K562 (cell line): ENCODE measurements around the gene FSCN2.

Experiments used
- ARID3A ChIP-seq: IDR thresholded peaks from 2 replicates; pipeline ENCODE4 v1.6.1; 2012; ENCODE audit warnings: low read depth, low read length, improper control_type of control experiment, borderline replicate concordance
- CTBP1 ChIP-seq: fragments of 450-650 bp; IDR thresholded peaks from 2 replicates; pipeline ENCODE4 v1.6.1; 2016; ENCODE audit warnings: borderline replicate concordance
- CTCF ChIP-seq, 3 experiments: IDR thresholded peaks in 2 of 3; conservative IDR thresholded peaks in 1 of 3; 2 replicates each; pipeline ENCODE4 v1.5.1; 2011 to 2012; ENCODE audit warnings: low read length in 3 of 3, mild to moderate bottlenecking in 3 of 3, control low read depth in 2 of 3, improper control_type of control experiment in 1 of 3, inconsistent platforms in 1 of 3, low read depth in 1 of 3, mixed read lengths in 1 of 3, moderate library complexity in 1 of 3; ENCODE audit not compliant: insufficient read depth in 2 of 3
- HSF4 ChIP-seq: fragments of 250-450 bp; sonication (Bioruptor Pico); IDR thresholded peaks from 2 replicates; pipeline ENCODE4 v2.1.2; 2022; ENCODE audit warnings: mild to moderate bottlenecking, moderate library complexity, borderline replicate concordance
- MAFG ChIP-seq: fragments of 450-650 bp; conservative IDR thresholded peaks from 2 replicates; pipeline ENCODE4 v1.6.1; 2016; ENCODE audit warnings: missing genetic modification characterization, missing compliant biosample characterization
- NFRKB ChIP-seq: fragments of 450-650 bp; IDR thresholded peaks from 2 replicates; pipeline ENCODE4 v1.6.1; 2016; ENCODE audit warnings: low read depth
- NR3C1 ChIP-seq: sonication (generic); formaldehyde crosslinking; IDR thresholded peaks from 2 replicates; pipeline ENCODE4 v1.8.1; 2022; ENCODE audit warnings: missing genetic modification reagents
- POLR2A ChIP-seq: fragments of 450-650 bp; conservative IDR thresholded peaks from 2 replicates; pipeline ENCODE4 v1.6.1; 2016
- RAD21 ChIP-seq, 2 experiments: fragments of 250-450 bp in 1 of 2; fragments of 450-650 bp in 1 of 2; sonication (Bioruptor Pico) in 1 of 2; formaldehyde crosslinking in 1 of 2; IDR thresholded peaks in 1 of 2; conservative IDR thresholded peaks in 1 of 2; 2 replicates each; pipeline versions ENCODE4 v1.4.0 to v1.8.0; 2020 to 2022; ENCODE audit warnings: mild to moderate bottlenecking in 2 of 2, moderate library complexity in 1 of 2
- ZNF274 ChIP-seq: IDR thresholded peaks from 2 replicates; pipeline ENCODE4 v1.6.1; 2011; ENCODE audit warnings: low read depth, mild to moderate bottlenecking, low read length, moderate library complexity, borderline replicate concordance
- ZNF707 ChIP-seq: fragments of 250-450 bp; sonication (Bioruptor Pico); conservative IDR thresholded peaks from 2 replicates; pipeline ENCODE4 v1.8.0; 2022; ENCODE audit warnings: inconsistent platforms, mild to moderate bottlenecking, moderate library complexity

- TF ChIP-seq HSF4 (CRISPR knock-in tag): no peak
- no peak for TF ChIP-seq ZNF274
- no peak for TF ChIP-seq CTCF (IDR thresholded peaks at IDR 0.05 in 2 of 3, conservative IDR thresholded peaks at IDR 0.05 in 1 of 3; ENCODE audit: insufficient read depth in 2 of 3, low read depth in 1 of 3, low read length in 3 of 3)
- TF ChIP-seq ARID3A: no peak
- TF ChIP-seq MAFG (tag): no peak
- no peak for TF ChIP-seq RAD21 (CRISPR knock-in tag; conservative IDR thresholded peaks at IDR 0.05 in 1 of 2, IDR thresholded peaks at IDR 0.05 in 1 of 2)
- no peak for TF ChIP-seq POLR2A
- TF ChIP-seq NFRKB: no peak
- no peak for TF ChIP-seq ZNF707 (CRISPR knock-in tag)
- no peak for TF ChIP-seq NR3C1 (CRISPR knock-in tag)
- no peak for TF ChIP-seq CTBP1
Observed at GRCh38 chr17:81491761-81492160, 36.4 kb upstream of the FSCN2 start.
